ENCODE measurements around the gene HAAO.
A peak's percentile ranks its signal among the peaks of the same experiment; 100 is the strongest.
"Not testable (repeated sequence)": the region's sequence is repeated elsewhere in the genome, so short reads cannot be mapped to it uniquely, and the experiment has no call there.

HAAO gene

GRCh38 chr2:42731316-42731715, 61.1 kb downstream of the HAAO start:
- H3K9me3 ChIP-seq (ENCODE audit: control insufficient read depth, low read length); H3K4me1 ChIP-seq (ENCODE audit: control insufficient read depth, insufficient read depth, low read length); H3K9ac ChIP-seq (ENCODE audit: low read length); DNase-seq (ENCODE audit: low read depth); H3K4me3 ChIP-seq (ENCODE audit: low read length); H3K27me3 ChIP-seq (replicated peaks; ENCODE audit: control insufficient read depth, insufficient read depth, low read length): not testable (repeated sequence)
- peaks cover 10% of the 10 kb centered on the region for H3K36me3 ChIP-seq (ENCODE audit: control insufficient read depth, insufficient read depth, low read length, severe bottlenecking)

GRCh38 chr2:42726680-42727079, 65.7 kb downstream of the HAAO start:
- H3K4me3 ChIP-seq (ENCODE audit: low read length), result no peak overlapping the region
- H3K9me3 ChIP-seq (ENCODE audit: control insufficient read depth, low read length), result no peaks in the 10 kb centered on the region
- H3K27me3 ChIP-seq (replicated peaks; ENCODE audit: control insufficient read depth, insufficient read depth, low read length), result no peaks in the 10 kb centered on the region
- no peak for DNase-seq (ENCODE audit: low read depth)
- H3K9ac ChIP-seq (ENCODE audit: low read length), result no peak overlapping the region
- H3K36me3 ChIP-seq (ENCODE audit: control insufficient read depth, insufficient read depth, low read length, severe bottlenecking), result peaks cover 2% of the 10 kb centered on the region
- peaks cover 13% of the 10 kb centered on the region for H3K4me1 ChIP-seq (ENCODE audit: control insufficient read depth, insufficient read depth, low read length)

- Histone ChIP-seq H3K4me3 (ENCODE audit: low read length) (no peak overlapping the region), H3K4me1 (ENCODE audit: control insufficient read depth, insufficient read depth, low read length) (peaks cover 13% of the 10 kb centered on the region), H3K9ac (ENCODE audit: low read length) (no peak overlapping the region), H3K36me3 (ENCODE audit: control insufficient read depth, insufficient read depth, low read length, severe bottlenecking) (peaks cover 2% of the 10 kb centered on the region), H3K9me3 (ENCODE audit: control insufficient read depth, low read length) (no peaks in the 10 kb centered on the region), H3K27me3 (replicated peaks; ENCODE audit: control insufficient read depth, insufficient read depth, low read length) (no peaks in the 10 kb centered on the region)
- DNase-seq (ENCODE audit: low read depth), result no peak
Measured at GRCh38 chr2:42725657-42726056, 66.7 kb downstream of the HAAO start.

- Histone ChIP-seq H3K27me3 (replicated peaks; ENCODE audit: control insufficient read depth, insufficient read depth, low read length) (no peaks in the 10 kb centered on the region), H3K9me3 (ENCODE audit: control insufficient read depth, low read length) (no peaks in the 10 kb centered on the region)
Measured at GRCh38 chr2:42724886-42725285, 67.5 kb downstream of the HAAO start.

DNA sequence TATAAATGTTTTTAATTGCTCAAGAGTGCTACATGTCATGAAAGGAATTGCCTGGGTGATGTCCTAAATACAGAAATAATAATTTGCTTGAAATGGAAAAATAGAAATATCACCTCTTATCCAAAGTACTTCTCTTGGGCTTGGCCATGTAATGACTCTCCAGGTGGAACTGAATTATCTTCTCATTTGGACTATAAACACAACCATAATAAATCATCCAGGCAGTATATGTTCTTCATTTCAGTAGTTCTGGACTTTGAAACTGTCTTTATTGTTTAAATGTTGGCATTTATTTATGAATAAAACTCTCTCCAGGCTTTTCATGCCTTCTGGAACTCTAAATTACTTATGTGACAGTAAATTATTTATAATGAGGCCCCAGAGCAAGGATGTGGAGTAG, 68.9 kb downstream of the HAAO start:
- Histone ChIP-seq H3K4me3 (ENCODE audit: low read length) (no peak overlapping the region), H3K4me1 (ENCODE audit: control insufficient read depth, insufficient read depth, low read length) (peaks cover 13% of the 10 kb centered on the region), H3K9me3 (ENCODE audit: control insufficient read depth, low read length) (no peaks in the 10 kb centered on the region), H3K36me3 (ENCODE audit: control insufficient read depth, insufficient read depth, low read length, severe bottlenecking) (peaks cover 2% of the 10 kb centered on the region), H3K27me3 (replicated peaks; ENCODE audit: control insufficient read depth, insufficient read depth, low read length) (no peaks in the 10 kb centered on the region), H3K9ac (ENCODE audit: low read length) (no peak overlapping the region)
- DNase-seq (ENCODE audit: low read depth), result no peak

More at GRCh38 chr2:42724886-42725285, 67.5 kb downstream of the HAAO start:
- DNase-seq (ENCODE audit: low read depth), result no peak
- Histone ChIP-seq H3K36me3 (ENCODE audit: control insufficient read depth, insufficient read depth, low read length, severe bottlenecking) (peaks cover 2% of the 10 kb centered on the region), H3K9ac (ENCODE audit: low read length) (no peak overlapping the region), H3K4me1 (ENCODE audit: control insufficient read depth, insufficient read depth, low read length) (peaks cover 13% of the 10 kb centered on the region), H3K4me3 (ENCODE audit: low read length) (no peak overlapping the region)

GRCh38 chr2:42722320-42723190, 69.8 kb downstream of the HAAO start:
- no peak overlapping the region for H3K9ac ChIP-seq (ENCODE audit: low read length)
- H3K36me3 ChIP-seq (ENCODE audit: control insufficient read depth, insufficient read depth, low read length, severe bottlenecking), result peaks cover 2% of the 10 kb centered on the region
- peaks cover 13% of the 10 kb centered on the region for H3K4me1 ChIP-seq (ENCODE audit: control insufficient read depth, insufficient read depth, low read length)
- H3K4me3 ChIP-seq (ENCODE audit: low read length), result peak overlapping the region; percentile 51
- DNase-seq (ENCODE audit: low read depth), result peak; percentile 85
- H3K27me3 ChIP-seq (replicated peaks; ENCODE audit: control insufficient read depth, insufficient read depth, low read length), result no peaks in the 10 kb centered on the region
- H3K9me3 ChIP-seq (ENCODE audit: control insufficient read depth, low read length), result no peaks in the 10 kb centered on the region

- H3K4me1 ChIP-seq (ENCODE audit: control insufficient read depth, insufficient read depth, low read length), result peaks cover 13% of the 10 kb centered on the region
- H3K4me3 ChIP-seq (ENCODE audit: low read length), result no peak overlapping the region
- DNase-seq (ENCODE audit: low read depth), result no peak
- no peaks in the 10 kb centered on the region for H3K27me3 ChIP-seq (replicated peaks; ENCODE audit: control insufficient read depth, insufficient read depth, low read length)
- H3K9me3 ChIP-seq (ENCODE audit: control insufficient read depth, low read length), result no peaks in the 10 kb centered on the region
- H3K9ac ChIP-seq (ENCODE audit: low read length), result no peak overlapping the region
- H3K36me3 ChIP-seq (ENCODE audit: control insufficient read depth, insufficient read depth, low read length, severe bottlenecking), result no peaks in the 10 kb centered on the region
Measured at GRCh38 chr2:42721898-42722297, 70.5 kb downstream of the HAAO start.

Measured in adipocyte (in vitro differentiated cells).